HepG2 (cell line): ENCODE measurements around the gene TMEM98. TPM values are rescaled to one million over a fixed set of nuclear protein-coding genes. Genes with fewer than 3 reads are reported as not detected.

Experiments used
- ATAC-seq: fragments of 200-7000 bp; cut with Tn5 transposase; 3 replicates; pipeline ENCODE4 v1.9.1; 2020; ENCODE audit warnings: mild to moderate bottlenecking, moderate library complexity
- BruUV-seq: library from RNA; stranded (reverse); fragments of 400-500 nt; replicated peaks from 2 replicates; lab custom pipeline; 2021; lab: Mats Ljungman, UMichigan
- CTCF ChIA-PET: fragments of 300-600 bp; formaldehyde crosslinking; extraction: SDS; loops from one replicate; lab custom pipeline; 2021; ENCODE audit warnings: low total read pairs, inconsistent platforms, low intra/inter-chr PET ratio; lab: Yijun Ruan, JAX
- POLR2A ChIA-PET: fragments of 350-600 bp; sonication (Branson Sonifier 250); formaldehyde crosslinking; loops from one replicate; lab custom pipeline; 2020; ENCODE audit warnings: antibody characterized with exemption, inconsistent platforms; lab: Yijun Ruan, JAX
- DNase-seq: peaks from one replicate; pipeline ENCODE4 v3.0.0-alpha.2; 2015; ENCODE audit warnings: low spot score
- FAIRE-seq: peaks from 3 replicates; lab custom pipeline; 2011; peaks lifted over from hg19 to GRCh38; lab: Jason Lieb, UNC
- H2AFZ ChIP-seq: one replicate; pipeline ENCODE4 v1.6.1; 2011; ENCODE audit warnings: low read length, inconsistent platforms
- H3K27ac ChIP-seq: fragments of 300-600 bp; 3 replicates; pipeline ENCODE4 v1.8.0; 2011; ENCODE audit warnings: mixed run types, mild to moderate bottlenecking, mixed read lengths, low read length, inconsistent platforms; ENCODE audit not compliant: insufficient read depth; ENCODE audit errors: extremely low read length
- H3K27me3 ChIP-seq, 2 experiments: fragments of 200-600 bp in 1 of 2; 2 replicates in 1 of 2; 3 replicates in 1 of 2; pipeline versions ENCODE4 v1.6.0 to v1.8.0; 2011; ENCODE audit warnings: low read length in 2 of 2, mild to moderate bottlenecking in 2 of 2, moderate library complexity in 2 of 2, inconsistent platforms in 1 of 2; ENCODE audit not compliant: insufficient read depth in 2 of 2, control insufficient read depth in 1 of 2
- H3K36me3 ChIP-seq, 2 experiments: fragments of 200-600 bp in 1 of 2; replicated peaks in 1 of 2; 2 replicates in 1 of 2; 3 replicates in 1 of 2; pipeline versions ENCODE4 v1.5.1 to v1.8.0; 2011; ENCODE audit warnings: low read length in 2 of 2, inconsistent platforms in 1 of 2; ENCODE audit not compliant: insufficient read depth in 2 of 2, control insufficient read depth in 1 of 2
- H3K4me1 ChIP-seq: 2 replicates; pipeline ENCODE4 v1.5.1; 2012; ENCODE audit warnings: low read length, inconsistent platforms; ENCODE audit not compliant: insufficient read depth
- H3K4me2 ChIP-seq: 2 replicates; pipeline ENCODE4 v1.6.0; 2011; ENCODE audit warnings: low read depth, low read length, inconsistent platforms
- H3K4me3 ChIP-seq, 3 experiments: fragments of 200-600 bp in 1 of 3; sonication (generic), shearing (Covaris generic) in 1 of 3; replicated peaks in 1 of 3; 2 replicates each; pipeline ENCODE4 v1.5.1; 2011 to 2016; ENCODE audit warnings: low read length in 3 of 3, inconsistent platforms in 2 of 3, low read depth in 2 of 3, mild to moderate bottlenecking in 2 of 3, control low read depth in 1 of 3, mixed read lengths in 1 of 3; ENCODE audit not compliant: insufficient read depth in 1 of 3
- H3K79me2 ChIP-seq: one replicate; pipeline ENCODE4 v1.6.1; 2011; ENCODE audit warnings: low read length, inconsistent platforms; ENCODE audit not compliant: insufficient read depth
- H3K9ac ChIP-seq: 2 replicates; pipeline ENCODE4 v1.6.0; 2011; ENCODE audit warnings: mild to moderate bottlenecking, low read depth, low read length, inconsistent platforms; ENCODE audit not compliant: insufficient read depth
- H3K9me3 ChIP-seq: 2 replicates; pipeline ENCODE4 v1.5.1; 2012; ENCODE audit warnings: mild to moderate bottlenecking, low read length
- H4K20me1 ChIP-seq: 2 replicates; pipeline ENCODE4 v1.6.0; 2011; ENCODE audit warnings: inconsistent platforms, mild to moderate bottlenecking, low read length, moderate library complexity; ENCODE audit not compliant: insufficient read depth
- MAFG ChIP-seq: sonication (generic); formaldehyde crosslinking; IDR thresholded peaks from 2 replicates; pipeline ENCODE4 v1.5.1; 2020; ENCODE audit warnings: mild to moderate bottlenecking, missing genetic modification reagents
- MTF2 ChIP-seq: sonication (generic); formaldehyde crosslinking; IDR thresholded peaks from 2 replicates; pipeline ENCODE4 v1.5.0; 2020; ENCODE audit warnings: missing genetic modification reagents, borderline replicate concordance
- REL ChIP-seq: sonication (generic); formaldehyde crosslinking; conservative IDR thresholded peaks from 2 replicates; pipeline ENCODE4 v1.8.0; 2022; ENCODE audit warnings: mild to moderate bottlenecking, missing genetic modification reagents, moderate library complexity
- SALL2 ChIP-seq: sonication (generic); formaldehyde crosslinking; IDR thresholded peaks from 2 replicates; pipeline ENCODE4 v1.8.1; 2023; ENCODE audit warnings: mild to moderate bottlenecking, missing genetic modification reagents, inconsistent platforms
- ZBTB10 ChIP-seq: sonication (generic); formaldehyde crosslinking; IDR thresholded peaks from 2 replicates; pipeline ENCODE4 v1.4.0; 2020; ENCODE audit warnings: missing genetic modification reagents, borderline replicate concordance
- WGBS: methylation state at CpG from one replicate; pipeline ENCODE4 v1.1.6; 2017; ENCODE audit warnings: low lambda C conversion rate; 5-methylcytosine and 5-hydroxymethylcytosine counted together
- in situ Hi-C: cut with HindIII; loops from 2 replicates; pipeline ENCODE4 v1.10.0; 2017; ENCODE audit warnings: low pct_unique_long_range_greater_than_20kb; ENCODE audit not compliant: extremely low pct_ligation_motif_present
- intact Hi-C: fragments of 100-400 bp; cut with micrococcal nuclease; formaldehyde crosslinking; loops from one replicate; pipeline ENCODE4 v1.10.0; 2022; ENCODE audit not compliant: unreplicated experiment
- polyA plus RNA-seq, 8 experiments: library from polyadenylated mRNA; depleted of rRNA in 3 of 8; stranded (reverse) in 7 of 8; unstranded in 1 of 8; fragments of >200 nt; fragmentation: Illumina TruSeq in 4 of 8; extraction: Trizol in 4 of 8; gene quantifications; 2 replicates each; pipeline versions ENCODE4 v1.2.1 to v1.2.3, GENCODE V29; 2011 to 2016; ENCODE audit warnings: low read depth in 4 of 8, missing spikeins in 1 of 8, mixed read lengths in 1 of 8; ENCODE audit not compliant: insufficient read depth in 1 of 8
- total RNA-seq, 5 experiments: library from RNA; depleted of rRNA; stranded (reverse); fragments of >200 nt; fragmentation: Illumina TruSeq; extraction: Trizol; gene quantifications; 2 replicates each; pipeline ENCODE4 v1.2.3, GENCODE V29; 2016; ENCODE audit warnings: low read depth in 1 of 5
- TF ChIP-seq, protein P1 (sequence below): IDR thresholded peaks from 2 replicates; pipeline ENCODE4 v1.6.1; 2016; ENCODE audit warnings: mild to moderate bottlenecking
- TF ChIP-seq, protein P2 (sequence below): sonication (generic); formaldehyde crosslinking; IDR thresholded peaks from 2 replicates; pipeline ENCODE4 v1.4.0; 2020; ENCODE audit warnings: missing genetic modification reagents, borderline replicate concordance
- TF ChIP-seq, protein P3 (sequence below): sonication (generic); formaldehyde crosslinking; IDR thresholded peaks from 2 replicates; pipeline ENCODE4 v1.5.0; 2020; ENCODE audit warnings: mild to moderate bottlenecking, missing genetic modification reagents

TMEM98 gene
- total and polyA plus RNA-seq, 2 of the 13 experiments (the other 11 are each of a cell fraction or from before 2014, with no cell fraction given), result 103 to 175 TPM

DNA sequence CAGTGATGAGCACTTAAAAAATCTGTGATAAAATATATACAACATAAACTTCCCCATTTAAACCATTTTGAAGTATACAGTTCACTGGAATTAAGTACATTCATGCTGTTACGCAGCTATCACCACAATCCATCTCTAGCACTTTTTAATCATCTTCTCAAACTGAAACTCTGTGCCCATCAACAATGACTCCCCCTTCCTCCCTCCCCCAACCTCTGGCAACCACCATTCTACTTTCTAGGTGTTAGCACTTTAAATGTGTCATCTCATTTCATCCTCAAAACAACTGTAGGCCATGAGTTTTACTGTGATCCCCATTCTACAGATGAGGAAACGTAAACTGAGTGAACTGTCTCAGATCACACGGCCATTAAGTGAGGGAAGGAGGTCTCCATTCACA, 13.8 kb upstream of the TMEM98 start (continued):
- TF ChIP-seq, protein P1, sequence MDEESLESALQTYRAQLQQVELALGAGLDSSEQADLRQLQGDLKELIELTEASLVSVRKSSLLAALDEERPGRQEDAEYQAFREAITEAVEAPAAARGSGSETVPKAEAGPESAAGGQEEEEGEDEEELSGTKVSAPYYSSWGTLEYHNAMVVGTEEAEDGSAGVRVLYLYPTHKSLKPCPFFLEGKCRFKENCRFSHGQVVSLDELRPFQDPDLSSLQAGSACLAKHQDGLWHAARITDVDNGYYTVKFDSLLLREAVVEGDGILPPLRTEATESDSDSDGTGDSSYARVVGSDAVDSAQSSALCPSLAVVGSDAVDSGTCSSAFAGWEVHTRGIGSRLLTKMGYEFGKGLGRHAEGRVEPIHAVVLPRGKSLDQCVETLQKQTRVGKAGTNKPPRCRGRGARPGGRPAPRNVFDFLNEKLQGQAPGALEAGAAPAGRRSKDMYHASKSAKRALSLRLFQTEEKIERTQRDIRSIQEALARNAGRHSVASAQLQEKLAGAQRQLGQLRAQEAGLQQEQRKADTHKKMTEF, result no peak
- TF ChIP-seq, protein P2, sequence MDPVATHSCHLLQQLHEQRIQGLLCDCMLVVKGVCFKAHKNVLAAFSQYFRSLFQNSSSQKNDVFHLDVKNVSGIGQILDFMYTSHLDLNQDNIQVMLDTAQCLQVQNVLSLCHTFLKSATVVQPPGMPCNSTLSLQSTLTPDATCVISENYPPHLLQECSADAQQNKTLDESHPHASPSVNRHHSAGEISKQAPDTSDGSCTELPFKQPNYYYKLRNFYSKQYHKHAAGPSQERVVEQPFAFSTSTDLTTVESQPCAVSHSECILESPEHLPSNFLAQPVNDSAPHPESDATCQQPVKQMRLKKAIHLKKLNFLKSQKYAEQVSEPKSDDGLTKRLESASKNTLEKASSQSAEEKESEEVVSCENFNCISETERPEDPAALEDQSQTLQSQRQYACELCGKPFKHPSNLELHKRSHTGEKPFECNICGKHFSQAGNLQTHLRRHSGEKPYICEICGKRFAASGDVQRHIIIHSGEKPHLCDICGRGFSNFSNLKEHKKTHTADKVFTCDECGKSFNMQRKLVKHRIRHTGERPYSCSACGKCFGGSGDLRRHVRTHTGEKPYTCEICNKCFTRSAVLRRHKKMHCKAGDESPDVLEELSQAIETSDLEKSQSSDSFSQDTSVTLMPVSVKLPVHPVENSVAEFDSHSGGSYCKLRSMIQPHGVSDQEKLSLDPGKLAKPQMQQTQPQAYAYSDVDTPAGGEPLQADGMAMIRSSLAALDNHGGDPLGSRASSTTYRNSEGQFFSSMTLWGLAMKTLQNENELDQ (CRISPR knock-in tag), result no peak
- no peak for TF ChIP-seq SALL2 (CRISPR knock-in tag)
- TF ChIP-seq, protein P3, sequence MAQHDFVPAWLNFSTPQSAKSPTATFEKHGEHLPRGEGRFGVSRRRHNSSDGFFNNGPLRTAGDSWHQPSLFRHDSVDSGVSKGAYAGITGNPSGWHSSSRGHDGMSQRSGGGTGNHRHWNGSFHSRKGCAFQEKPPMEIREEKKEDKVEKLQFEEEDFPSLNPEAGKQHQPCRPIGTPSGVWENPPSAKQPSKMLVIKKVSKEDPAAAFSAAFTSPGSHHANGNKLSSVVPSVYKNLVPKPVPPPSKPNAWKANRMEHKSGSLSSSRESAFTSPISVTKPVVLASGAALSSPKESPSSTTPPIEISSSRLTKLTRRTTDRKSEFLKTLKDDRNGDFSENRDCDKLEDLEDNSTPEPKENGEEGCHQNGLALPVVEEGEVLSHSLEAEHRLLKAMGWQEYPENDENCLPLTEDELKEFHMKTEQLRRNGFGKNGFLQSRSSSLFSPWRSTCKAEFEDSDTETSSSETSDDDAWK (CRISPR knock-in tag), result no peak

GRCh38 chr17:32915245-32915644, 12.7 kb upstream of the TMEM98 start:
- no TSS peak for BruUV-seq
- intact Hi-C loops, result no loop called here
- H3K27me3 ChIP-seq, result no peaks in the 10 kb centered on the region
- H4K20me1 ChIP-seq, result no peaks in the 10 kb centered on the region
- ChIA-PET CTCF (no interaction called here), POLR2A (interaction anchor here (0.9 kb wide), 1 partner anchor 9 kb away, joined by 3 read pairs; no protein-coding TSS in a partner anchor)
- no peak overlapping the region for H3K9ac ChIP-seq
- 4% methylated on average over 2 of the region's 2 CpGs for whole genome bisulfite sequencing
- H3K4me1 ChIP-seq, result peaks cover 83% of the 10 kb centered on the region
- H3K27ac ChIP-seq, result no peak overlapping the region
- H3K9me3 ChIP-seq, result no peaks in the 10 kb centered on the region
- ATAC-seq (no peak), FAIRE-seq (no peak), DNase-seq (no peak)
- H2AFZ ChIP-seq, result no peak overlapping the region
- in situ Hi-C loops, result no loop called here
- H3K79me2 ChIP-seq, result no peaks in the 10 kb centered on the region
- H3K4me2 ChIP-seq, result no peak overlapping the region
- H3K4me3 ChIP-seq, result no peak overlapping the region
- no peaks in the 10 kb centered on the region for H3K36me3 ChIP-seq
- TF ChIP-seq REL (CRISPR knock-in tag) (no peak), ZBTB10 (CRISPR knock-in tag) (no peak), MAFG (CRISPR knock-in tag) (no peak), MTF2 (CRISPR knock-in tag) (no peak)
